ENCODE data around the gene APOBEC3F.
"Not testable (repeated sequence)": the region's sequence is repeated elsewhere in the genome, so short reads cannot be mapped to it uniquely, and the experiment has no call there.

DNA sequence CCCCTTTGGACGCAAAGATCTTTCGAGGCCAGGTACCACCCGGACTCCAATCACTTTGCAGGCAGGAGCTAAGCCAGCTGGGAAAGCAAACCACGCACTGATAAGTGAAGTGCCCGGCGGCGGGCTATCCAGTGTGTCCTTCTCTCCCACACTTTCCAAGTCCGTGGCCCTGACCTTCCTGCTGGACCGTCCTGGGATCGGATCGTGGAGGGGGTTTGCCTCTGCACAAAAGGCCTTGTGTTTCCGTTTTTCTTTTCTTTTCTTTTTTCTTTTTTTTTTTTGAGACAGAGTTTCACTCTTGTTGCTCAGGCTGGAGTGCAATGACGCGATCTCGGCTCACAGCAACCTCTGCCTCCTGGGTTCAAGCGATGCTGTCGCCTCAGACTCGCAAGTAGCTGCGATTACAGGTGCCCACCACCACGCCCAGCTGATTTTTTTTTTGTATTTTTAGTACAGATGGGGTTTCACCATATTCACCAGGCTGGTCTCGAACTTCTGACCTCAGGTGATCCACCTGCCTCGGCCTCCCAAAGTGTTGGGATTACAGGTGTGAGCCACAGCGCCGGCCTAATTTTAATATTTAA, 38.5 kb downstream of the APOBEC3F start:
- TF ChIP-seq JUN (IDR thresholded peaks at IDR 0.05); POLR2A (IDR thresholded peaks at IDR 0.05; ENCODE audit: low read length); CEBPB (IDR thresholded peaks at IDR 0.05); MAFK (IDR thresholded peaks at IDR 0.05; ENCODE audit: partially characterized antibody); HDAC2 (IDR thresholded peaks at IDR 0.05); E2F6 (IDR thresholded peaks at IDR 0.05; ENCODE audit: borderline replicate concordance, low read depth); KDM5A (IDR thresholded peaks at IDR 0.05); MAZ (IDR thresholded peaks at IDR 0.05; ENCODE audit: borderline replicate concordance, low read depth, low read length); RARB (CRISPR knock-in tag; IDR thresholded peaks at IDR 0.05): not testable (repeated sequence)
- TF ChIP-seq, protein P1, sequence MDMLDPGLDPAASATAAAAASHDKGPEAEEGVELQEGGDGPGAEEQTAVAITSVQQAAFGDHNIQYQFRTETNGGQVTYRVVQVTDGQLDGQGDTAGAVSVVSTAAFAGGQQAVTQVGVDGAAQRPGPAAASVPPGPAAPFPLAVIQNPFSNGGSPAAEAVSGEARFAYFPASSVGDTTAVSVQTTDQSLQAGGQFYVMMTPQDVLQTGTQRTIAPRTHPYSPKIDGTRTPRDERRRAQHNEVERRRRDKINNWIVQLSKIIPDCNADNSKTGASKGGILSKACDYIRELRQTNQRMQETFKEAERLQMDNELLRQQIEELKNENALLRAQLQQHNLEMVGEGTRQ (IDR thresholded peaks at IDR 0.05), result not testable (repeated sequence)
- TF ChIP-seq, protein P2, sequence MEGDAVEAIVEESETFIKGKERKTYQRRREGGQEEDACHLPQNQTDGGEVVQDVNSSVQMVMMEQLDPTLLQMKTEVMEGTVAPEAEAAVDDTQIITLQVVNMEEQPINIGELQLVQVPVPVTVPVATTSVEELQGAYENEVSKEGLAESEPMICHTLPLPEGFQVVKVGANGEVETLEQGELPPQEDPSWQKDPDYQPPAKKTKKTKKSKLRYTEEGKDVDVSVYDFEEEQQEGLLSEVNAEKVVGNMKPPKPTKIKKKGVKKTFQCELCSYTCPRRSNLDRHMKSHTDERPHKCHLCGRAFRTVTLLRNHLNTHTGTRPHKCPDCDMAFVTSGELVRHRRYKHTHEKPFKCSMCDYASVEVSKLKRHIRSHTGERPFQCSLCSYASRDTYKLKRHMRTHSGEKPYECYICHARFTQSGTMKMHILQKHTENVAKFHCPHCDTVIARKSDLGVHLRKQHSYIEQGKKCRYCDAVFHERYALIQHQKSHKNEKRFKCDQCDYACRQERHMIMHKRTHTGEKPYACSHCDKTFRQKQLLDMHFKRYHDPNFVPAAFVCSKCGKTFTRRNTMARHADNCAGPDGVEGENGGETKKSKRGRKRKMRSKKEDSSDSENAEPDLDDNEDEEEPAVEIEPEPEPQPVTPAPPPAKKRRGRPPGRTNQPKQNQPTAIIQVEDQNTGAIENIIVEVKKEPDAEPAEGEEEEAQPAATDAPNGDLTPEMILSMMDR (IDR thresholded peaks at IDR 0.05), result not testable (repeated sequence)
- TF ChIP-seq, protein P3, sequence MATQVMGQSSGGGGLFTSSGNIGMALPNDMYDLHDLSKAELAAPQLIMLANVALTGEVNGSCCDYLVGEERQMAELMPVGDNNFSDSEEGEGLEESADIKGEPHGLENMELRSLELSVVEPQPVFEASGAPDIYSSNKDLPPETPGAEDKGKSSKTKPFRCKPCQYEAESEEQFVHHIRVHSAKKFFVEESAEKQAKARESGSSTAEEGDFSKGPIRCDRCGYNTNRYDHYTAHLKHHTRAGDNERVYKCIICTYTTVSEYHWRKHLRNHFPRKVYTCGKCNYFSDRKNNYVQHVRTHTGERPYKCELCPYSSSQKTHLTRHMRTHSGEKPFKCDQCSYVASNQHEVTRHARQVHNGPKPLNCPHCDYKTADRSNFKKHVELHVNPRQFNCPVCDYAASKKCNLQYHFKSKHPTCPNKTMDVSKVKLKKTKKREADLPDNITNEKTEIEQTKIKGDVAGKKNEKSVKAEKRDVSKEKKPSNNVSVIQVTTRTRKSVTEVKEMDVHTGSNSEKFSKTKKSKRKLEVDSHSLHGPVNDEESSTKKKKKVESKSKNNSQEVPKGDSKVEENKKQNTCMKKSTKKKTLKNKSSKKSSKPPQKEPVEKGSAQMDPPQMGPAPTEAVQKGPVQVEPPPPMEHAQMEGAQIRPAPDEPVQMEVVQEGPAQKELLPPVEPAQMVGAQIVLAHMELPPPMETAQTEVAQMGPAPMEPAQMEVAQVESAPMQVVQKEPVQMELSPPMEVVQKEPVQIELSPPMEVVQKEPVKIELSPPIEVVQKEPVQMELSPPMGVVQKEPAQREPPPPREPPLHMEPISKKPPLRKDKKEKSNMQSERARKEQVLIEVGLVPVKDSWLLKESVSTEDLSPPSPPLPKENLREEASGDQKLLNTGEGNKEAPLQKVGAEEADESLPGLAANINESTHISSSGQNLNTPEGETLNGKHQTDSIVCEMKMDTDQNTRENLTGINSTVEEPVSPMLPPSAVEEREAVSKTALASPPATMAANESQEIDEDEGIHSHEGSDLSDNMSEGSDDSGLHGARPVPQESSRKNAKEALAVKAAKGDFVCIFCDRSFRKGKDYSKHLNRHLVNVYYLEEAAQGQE (IDR thresholded peaks at IDR 0.05), result not testable (repeated sequence)
